Activated T-cell treated with anti-CD3 and anti-CD28 coated beads, Interleukin-2, amount 50 U/mL, for 48 hours (primary cell): ENCODE data around the gene ASCC3.

Experiments used
- DNase-seq, 2 experiments: peaks; one replicate each; pipeline ENCODE4 v3.0.0-alpha.2; 2020

ASCC3 gene

GRCh38 chr6:100721256-100721655 is 159.9 kb downstream of the ASCC3 start:
- DNase-seq, result no peak

- DNase-seq, result no peak
These were observed 161.0 kb downstream of the ASCC3 start for GRCh38 chr6:100719883-100720682.

- no peak for DNase-seq
These were observed 168.1 kb downstream of the ASCC3 start for GRCh38 chr6:100712997-100713396.

GRCh38 chr6:100706491-100706890 is 174.6 kb downstream of the ASCC3 start:
- no peak for DNase-seq

GRCh38 chr6:100704961-100705360 is 176.2 kb downstream of the ASCC3 start:
- DNase-seq, result no peak

- no peak for DNase-seq
These were observed 179.4 kb downstream of the ASCC3 start for GRCh38 chr6:100701728-100702127.

GRCh38 chr6:100700009-100700408 is 181.1 kb downstream of the ASCC3 start:
- no peak for DNase-seq

- DNase-seq, result no peak
These were observed 185.7 kb downstream of the ASCC3 start for GRCh38 chr6:100695445-100695844.

GRCh38 chr6:100693249-100693927 is 187.7 kb downstream of the ASCC3 start:
- no peak for DNase-seq

GRCh38 chr6:100691972-100692371 is 189.2 kb downstream of the ASCC3 start:
- DNase-seq, result no peak

- no peak for DNase-seq
These were observed 194.9 kb downstream of the ASCC3 start for GRCh38 chr6:100686216-100686615.

GRCh38 chr6:100685747-100686146 is 195.4 kb downstream of the ASCC3 start:
- no peak for DNase-seq

- DNase-seq, result no peak
These were observed 201.0 kb downstream of the ASCC3 start for GRCh38 chr6:100680163-100680562.

GRCh38 chr6:100678027-100678426 is 203.1 kb downstream of the ASCC3 start:
- no peak for DNase-seq

GRCh38 chr6:100677240-100677639 is 203.9 kb downstream of the ASCC3 start:
- no peak for DNase-seq

GRCh38 chr6:100673641-100674040 is 207.5 kb downstream of the ASCC3 start:
- no peak for DNase-seq

GRCh38 chr6:100671740-100672139 is 209.4 kb downstream of the ASCC3 start:
- no peak for DNase-seq

GRCh38 chr6:100670056-100670455 is 211.1 kb downstream of the ASCC3 start:
- DNase-seq, result no peak

GRCh38 chr6:100665041-100665380 is 216.1 kb downstream of the ASCC3 start:
- no peak for DNase-seq

GRCh38 chr6:100664274-100665040 is 216.7 kb downstream of the ASCC3 start:
- DNase-seq, result no peak

- DNase-seq, result no peak
These were observed 217.8 kb downstream of the ASCC3 start for GRCh38 chr6:100663219-100663863.

GRCh38 chr6:100662264-100662663 is 218.9 kb downstream of the ASCC3 start:
- no peak for DNase-seq

GRCh38 chr6:100658486-100658885 is 222.6 kb downstream of the ASCC3 start:
- DNase-seq, result no peak
